ENCODE measurements around the gene CAPN14. TPM values are rescaled to one million over a fixed set of nuclear protein-coding genes. Genes with fewer than 3 reads are reported as not detected.

CAPN14 gene
- polyA plus RNA-seq, 1 experiment: 0.09 TPM

- TF ChIP-seq CTCF (IDR thresholded peaks at IDR 0.05; ENCODE audit: low read depth, low read length): no peak
- Histone ChIP-seq H3K27me3 (ENCODE audit: control insufficient read depth, insufficient read depth, low read length) (no peaks in the 10 kb centered on the region), H3K27ac (ENCODE audit: low read depth, low read length) (no peak overlapping the region), H3K9me3 (ENCODE audit: control insufficient read depth, insufficient read depth, low read length) (peaks cover 4% of the 10 kb centered on the region; the same call in 1 of the 2 replicates), H3K4me3 (ENCODE audit: low read depth, low read length) (no peak overlapping the region)
- CTCF ChIA-PET: no interaction called here
- no peak for DNase-seq (ENCODE audit: low read depth, low spot score)
- POLR2A ChIA-PET: no interaction called here
These were observed 26.8 kb upstream of the CAPN14 start for GRCh38 chr2:31244101-31244500.

GRCh38 chr2:31243053-31243452 is 25.7 kb upstream of the CAPN14 start:
- ChIA-PET POLR2A (no interaction called here), CTCF (interaction anchor here (1.3 to 1.5 kb wide), 2 partner anchors 9 to 531 kb away, joined by 4 to 6 read pairs; partner anchors contain the start of gene EHD3)
- no peak for DNase-seq (ENCODE audit: low read depth, low spot score)
- Histone ChIP-seq H3K9me3 (ENCODE audit: control insufficient read depth, insufficient read depth, low read length) (peaks cover 4% of the 10 kb centered on the region; the same call in 1 of the 2 replicates), H3K27ac (ENCODE audit: low read depth, low read length) (no peak overlapping the region), H3K4me3 (ENCODE audit: low read depth, low read length) (no peak overlapping the region), H3K27me3 (ENCODE audit: control insufficient read depth, insufficient read depth, low read length) (no peaks in the 10 kb centered on the region)
- no peak for TF ChIP-seq CTCF (IDR thresholded peaks at IDR 0.05; ENCODE audit: low read depth, low read length)

GRCh38 chr2:31241625-31242270 is 24.4 kb upstream of the CAPN14 start:
- H3K27ac ChIP-seq (ENCODE audit: low read depth, low read length): no peak overlapping the region
- no peak overlapping the region for H3K4me3 ChIP-seq (ENCODE audit: low read depth, low read length)
- peaks cover 4% of the 10 kb centered on the region; the same call in 1 of the 2 replicates for H3K9me3 ChIP-seq (ENCODE audit: control insufficient read depth, insufficient read depth, low read length)
- no peaks in the 10 kb centered on the region for H3K27me3 ChIP-seq (ENCODE audit: control insufficient read depth, insufficient read depth, low read length)
- ChIA-PET POLR2A (no interaction called here), CTCF (interaction anchor here (1.5 kb wide), 1 partner anchor 10 kb away, joined by 3 read pairs; no protein-coding TSS in a partner anchor)
- no peak for TF ChIP-seq CTCF (IDR thresholded peaks at IDR 0.05; ENCODE audit: low read depth, low read length)
- DNase-seq (ENCODE audit: low read depth, low spot score): no peak

GRCh38 chr2:31240381-31241365 is 23.4 kb upstream of the CAPN14 start:
- H3K9me3 ChIP-seq (ENCODE audit: control insufficient read depth, insufficient read depth, low read length): peaks cover 4% of the 10 kb centered on the region; the same call in 1 of the 2 replicates
- H3K4me3 ChIP-seq (ENCODE audit: low read depth, low read length): no peak overlapping the region
- ChIA-PET POLR2A (no interaction called here), CTCF (interaction anchor here (1.5 kb wide), 2 partner anchors 9 to 93 kb away, joined by 3 to 4 read pairs; no protein-coding TSS in a partner anchor)
- no peaks in the 10 kb centered on the region for H3K27me3 ChIP-seq (ENCODE audit: control insufficient read depth, insufficient read depth, low read length)
- TF ChIP-seq CTCF (IDR thresholded peaks at IDR 0.05; ENCODE audit: low read depth, low read length): no peak
- no peak for DNase-seq (ENCODE audit: low read depth, low spot score)
- H3K27ac ChIP-seq (ENCODE audit: low read depth, low read length): no peak overlapping the region
